ENCODE data around the gene SH3TC2.

DNA sequence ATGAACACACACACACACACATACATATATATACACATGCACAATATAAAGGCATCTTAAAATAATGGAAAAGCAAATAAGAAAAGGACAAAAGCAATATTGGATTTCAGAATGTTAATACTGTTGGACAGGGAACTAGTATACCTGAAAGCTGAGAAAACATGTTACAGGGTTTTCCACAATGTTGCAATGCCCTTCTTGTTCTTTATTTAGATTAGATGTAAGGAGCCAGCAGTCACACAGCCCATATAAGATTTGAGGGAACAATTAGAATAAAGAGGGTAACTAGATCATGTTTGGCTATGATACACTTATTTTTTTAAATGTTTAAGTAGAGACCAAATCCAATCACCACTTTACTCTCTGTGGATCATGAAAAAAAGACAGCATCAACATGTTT, 61.7 kb downstream of the SH3TC2 start:
- no peak for TF ChIP-seq CTCF (IDR thresholded peaks at IDR 0.05; ENCODE audit: low read depth, low read length)
- TF ChIP-seq MAX (IDR thresholded peaks at IDR 0.05; ENCODE audit: low read depth, low read length): no peak
- TF ChIP-seq POLR2A (IDR thresholded peaks at IDR 0.05; ENCODE audit: extremely low read depth, insufficient read length): no peak
